Astrocyte of the spinal cord (primary cell): ENCODE data around the gene SAMD8.
"Not testable (repeated sequence)": the region's sequence is repeated elsewhere in the genome, so short reads cannot be mapped to it uniquely, and the experiment has no call there.

Source experiments
- DNase-seq: peaks from one replicate; pipeline ENCODE4 v3.0.0; 2011; ENCODE audit warnings: low read depth, low spot score
- H3K4me3 ChIP-seq: 2 replicates; pipeline ENCODE4 v1.5.1; 2011; ENCODE audit warnings: low read depth, mild to moderate bottlenecking, low read length, moderate library complexity
- CTCF ChIP-seq: IDR thresholded peaks from 2 replicates; pipeline ENCODE4 v1.5.1; 2012; ENCODE audit warnings: low read depth, mild to moderate bottlenecking, low read length, inconsistent platforms
- in situ Hi-C: cut with HindIII; loops from 2 replicates; pipeline ENCODE4 v1.10.0; 2017; ENCODE audit warnings: low sequenced_read_pairs

SAMD8 gene

DNA sequence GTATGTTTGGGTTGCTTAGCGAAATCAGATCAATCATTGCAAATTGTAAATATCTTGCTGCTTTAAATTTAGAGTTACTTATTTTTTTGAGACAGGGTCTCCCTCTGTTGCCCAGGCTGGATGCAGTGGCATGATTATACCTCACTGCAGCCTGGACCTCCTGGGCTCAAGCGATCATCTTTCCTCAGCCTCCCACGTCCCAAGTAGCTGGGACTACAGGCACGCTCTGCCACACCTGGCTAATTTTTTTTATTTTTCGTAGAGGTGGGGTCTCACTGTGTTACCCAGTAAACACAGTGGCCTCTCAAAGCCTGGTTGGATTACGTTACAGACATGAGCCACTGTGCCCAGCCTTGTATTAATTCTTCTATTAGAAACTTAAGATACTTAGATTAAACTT, 100.9 kb downstream of the SAMD8 start:
- H3K4me3 ChIP-seq, result no peak overlapping the region
- no peak for TF ChIP-seq CTCF
- no peak for DNase-seq
- in situ Hi-C loops, result no loop called here

DNA sequence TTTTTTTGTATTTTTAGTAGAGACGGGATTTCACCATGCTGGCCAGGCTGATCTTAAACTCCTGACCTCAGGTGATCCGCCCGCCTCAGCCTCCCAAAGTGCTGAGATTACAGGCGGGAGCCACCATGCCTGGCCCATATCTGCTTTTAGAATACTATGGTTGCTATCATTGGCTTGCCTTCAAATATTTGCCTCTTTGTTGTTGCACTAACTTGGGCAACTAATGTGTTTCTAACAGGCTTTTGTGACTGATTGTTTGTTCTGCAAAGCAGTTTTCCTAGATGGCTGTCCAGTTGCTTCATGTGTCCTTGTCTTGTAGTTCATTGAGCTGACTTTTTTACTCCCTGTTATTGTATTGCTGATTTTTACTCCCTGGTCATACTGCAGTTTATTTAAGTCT, 108.8 kb downstream of the SAMD8 start:
- no peak for DNase-seq
- no peak overlapping the region for H3K4me3 ChIP-seq
- no peak for TF ChIP-seq CTCF
- in situ Hi-C loops, result no loop called here

DNA sequence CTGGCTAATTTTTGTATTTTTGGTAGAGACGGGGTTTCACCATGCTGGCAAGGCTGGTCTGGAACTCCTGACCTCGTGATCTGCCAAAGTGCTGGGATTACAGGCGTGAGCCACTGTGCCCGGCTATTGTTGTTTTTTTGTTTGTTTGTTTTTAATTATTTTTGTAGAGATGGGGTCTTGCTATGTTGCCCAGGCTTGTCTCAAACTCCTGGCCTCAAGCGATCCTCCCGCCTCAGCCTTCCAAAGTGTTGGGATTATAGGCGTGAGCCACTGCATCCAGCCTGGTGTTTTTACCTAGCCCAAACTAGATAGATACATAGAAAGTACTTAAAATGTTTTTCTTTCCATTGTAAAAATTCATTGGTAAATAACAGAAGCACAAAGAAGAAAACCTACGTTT, 110.0 kb downstream of the SAMD8 start:
- in situ Hi-C loops, H3K4me3 ChIP-seq, DNase-seq: not testable (repeated sequence)

DNA sequence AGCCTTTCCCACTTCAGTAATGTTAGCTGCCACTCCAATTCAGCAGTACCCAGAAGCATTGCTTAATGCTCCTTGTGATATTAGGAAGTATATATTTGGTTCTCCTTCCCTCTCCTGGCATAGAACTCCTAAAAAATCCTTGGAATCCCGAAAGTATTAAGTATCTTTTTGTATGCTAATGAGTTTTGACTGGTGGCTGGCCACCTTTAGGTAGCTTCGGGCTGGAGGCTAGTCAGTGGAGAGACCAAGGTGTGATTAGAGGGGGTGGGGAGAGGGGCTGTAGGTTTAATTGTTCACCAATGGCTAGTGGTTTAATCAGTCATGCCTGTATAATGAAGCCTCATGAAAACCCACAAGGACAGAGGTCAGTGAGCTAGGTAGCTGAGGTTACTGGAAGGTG, 112.1 kb downstream of the SAMD8 start:
- no peak for TF ChIP-seq CTCF
- in situ Hi-C loops, result no loop called here
- H3K4me3 ChIP-seq, result no peak overlapping the region
- no peak for DNase-seq

DNA sequence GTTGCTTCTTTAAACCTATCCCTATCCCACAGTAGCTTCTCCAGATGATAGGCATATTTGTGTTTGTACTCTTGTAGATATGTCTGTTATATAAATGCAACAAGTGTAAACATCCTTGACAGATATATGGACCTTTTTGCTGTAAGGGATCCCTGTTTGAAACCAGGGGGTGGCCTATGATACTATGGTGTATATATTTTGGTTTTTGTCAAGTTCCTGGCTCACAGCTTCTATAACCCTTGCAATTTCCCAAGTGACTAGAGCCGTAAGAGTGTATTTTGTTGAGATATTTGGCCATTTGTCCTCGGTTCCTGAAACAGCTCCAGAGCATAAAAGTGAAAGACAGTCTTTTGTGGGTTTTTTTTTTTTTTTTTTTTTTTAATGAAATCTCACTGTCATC, 114.6 kb downstream of the SAMD8 start:
- no peak for TF ChIP-seq CTCF
- no peak overlapping the region for H3K4me3 ChIP-seq
- in situ Hi-C loops, result no loop called here
- no peak for DNase-seq

DNA sequence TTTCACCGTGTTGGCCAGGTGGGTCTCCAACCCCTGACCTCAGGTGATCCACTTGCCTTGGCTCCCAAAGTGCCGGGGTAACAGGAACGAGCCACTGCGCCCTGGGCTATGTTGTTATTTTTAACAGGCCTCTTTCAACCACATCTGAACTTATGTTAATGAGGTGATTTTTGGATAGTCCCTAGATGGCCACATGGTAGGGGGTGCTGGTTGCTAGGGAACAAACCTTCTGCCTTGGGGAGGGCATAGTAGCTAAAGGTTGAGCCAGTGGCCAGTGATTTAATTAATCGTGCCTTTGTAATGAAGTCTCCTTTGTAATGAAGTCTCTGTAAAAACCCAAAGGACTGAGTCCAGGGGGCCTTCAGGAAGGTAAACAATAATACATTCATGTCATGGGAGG, 115.2 kb downstream of the SAMD8 start:
- in situ Hi-C loops, result no loop called here
- H3K4me3 ChIP-seq, result no peak overlapping the region
- no peak for DNase-seq
- TF ChIP-seq CTCF, result no peak

GRCh38 chr10:75228278-75228677, 116.8 kb downstream of the SAMD8 start:
- no peak for DNase-seq
- in situ Hi-C loops, result no loop called here
- TF ChIP-seq CTCF, result no peak
- no peak overlapping the region for H3K4me3 ChIP-seq
